Measurements from ENCODE around the gene ATP13A2.
"Not testable (repeated sequence)": the region's sequence is repeated elsewhere in the genome, so short reads cannot be mapped to it uniquely, and the experiment has no call there.

The ATP13A2 gene

GRCh38 chr1:16938351-16939321 lies 73.1 kb downstream of the ATP13A2 start:
- no peaks in the 10 kb centered on the region for H3K9me3 ChIP-seq (ENCODE audit: control insufficient read depth, insufficient read depth, low read length)
- peaks cover 6% of the 10 kb centered on the region; the same call in 1 of the 2 replicates for H3K4me1 ChIP-seq (ENCODE audit: insufficient read depth, low read length)
- peak overlapping the region; percentile 54; the same call in 1 of the 2 replicates for H3K9ac ChIP-seq (ENCODE audit: low read depth, low read length)
- no peaks in the 10 kb centered on the region for H3K36me3 ChIP-seq (ENCODE audit: insufficient read depth, low read length)

DNA sequence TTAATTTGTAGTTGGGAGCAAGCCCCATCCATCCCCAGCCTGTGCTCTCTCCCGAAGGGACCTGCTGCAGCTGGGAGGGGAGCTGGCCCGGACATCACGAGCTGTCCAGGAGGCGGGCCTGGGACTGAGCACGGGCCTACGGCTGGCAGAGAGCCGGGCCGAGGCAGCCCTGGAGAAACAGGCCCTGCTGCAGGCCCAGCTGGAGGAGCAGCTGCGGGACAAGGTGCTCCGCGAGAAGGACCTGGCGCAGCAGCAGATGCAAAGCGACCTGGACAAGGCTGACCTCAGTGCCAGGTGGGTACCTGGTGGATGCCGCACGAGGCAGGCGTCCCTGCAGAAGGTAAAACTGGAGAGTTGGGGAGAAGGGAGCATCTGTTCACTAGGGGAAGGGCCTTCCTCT lies 75.1 kb downstream of the ATP13A2 start:
- H3K36me3 ChIP-seq (ENCODE audit: insufficient read depth, low read length); H3K9ac ChIP-seq (ENCODE audit: low read depth, low read length); H3K4me1 ChIP-seq (ENCODE audit: insufficient read depth, low read length); H3K9me3 ChIP-seq (ENCODE audit: control insufficient read depth, insufficient read depth, low read length): not testable (repeated sequence)

All from ES-I3 (cell line).